Esophagus muscularis mucosa (tissue), 4 donors: ENCODE data around the gene COL16A1.

Experiments
- EP300 ChIP-seq: sonication (generic); formaldehyde crosslinking; IDR thresholded peaks from one replicate; pipeline ENCODE4 v1.6.1; 2017; ENCODE audit warnings: antibody characterized with exemption
- POLR2A ChIP-seq: fragments of 450-650 bp; IDR thresholded peaks from one replicate; pipeline ENCODE4 v1.6.1; 2017; ENCODE audit warnings: antibody characterized with exemption, moderate library complexity, mild to moderate bottlenecking, low read depth
- POLR2AphosphoS5 ChIP-seq, 2 donors: sonication (generic); formaldehyde crosslinking; IDR thresholded peaks; one replicate each; pipeline ENCODE4 v1.6.1; 2017; ENCODE audit warnings: antibody characterized with exemption in 2 of 2
- TF ChIP-seq, protein P1 (sequence below), 3 experiments: fragments of 200-600 bp in 2 of 3; fragments of 450-650 bp in 1 of 3; sonication (generic) in 2 of 3; IDR thresholded peaks; one replicate each; pipeline ENCODE4 v1.5.1; 2017 to 2019; ENCODE audit warnings: antibody characterized with exemption in 3 of 3, mild to moderate bottlenecking in 2 of 3, moderate library complexity in 1 of 3

GRCh38 chr1:31691951-31692350 is 11.9 kb downstream of the COL16A1 start:
- TF ChIP-seq EP300 (no peak), POLR2A (no peak), POLR2AphosphoS5 (IDR thresholded peaks at IDR 0.05) (no peak)
- TF ChIP-seq, protein P1, sequence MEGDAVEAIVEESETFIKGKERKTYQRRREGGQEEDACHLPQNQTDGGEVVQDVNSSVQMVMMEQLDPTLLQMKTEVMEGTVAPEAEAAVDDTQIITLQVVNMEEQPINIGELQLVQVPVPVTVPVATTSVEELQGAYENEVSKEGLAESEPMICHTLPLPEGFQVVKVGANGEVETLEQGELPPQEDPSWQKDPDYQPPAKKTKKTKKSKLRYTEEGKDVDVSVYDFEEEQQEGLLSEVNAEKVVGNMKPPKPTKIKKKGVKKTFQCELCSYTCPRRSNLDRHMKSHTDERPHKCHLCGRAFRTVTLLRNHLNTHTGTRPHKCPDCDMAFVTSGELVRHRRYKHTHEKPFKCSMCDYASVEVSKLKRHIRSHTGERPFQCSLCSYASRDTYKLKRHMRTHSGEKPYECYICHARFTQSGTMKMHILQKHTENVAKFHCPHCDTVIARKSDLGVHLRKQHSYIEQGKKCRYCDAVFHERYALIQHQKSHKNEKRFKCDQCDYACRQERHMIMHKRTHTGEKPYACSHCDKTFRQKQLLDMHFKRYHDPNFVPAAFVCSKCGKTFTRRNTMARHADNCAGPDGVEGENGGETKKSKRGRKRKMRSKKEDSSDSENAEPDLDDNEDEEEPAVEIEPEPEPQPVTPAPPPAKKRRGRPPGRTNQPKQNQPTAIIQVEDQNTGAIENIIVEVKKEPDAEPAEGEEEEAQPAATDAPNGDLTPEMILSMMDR (IDR thresholded peaks at IDR 0.05): no peak
